Fibroblast of the aortic adventitia (primary cell): ENCODE measurements around the gene TMEM156. TPM values are rescaled to one million over a fixed set of nuclear protein-coding genes. Genes with fewer than 3 reads are reported as not detected.

Experiments used
- DNase-seq: peaks from one replicate; pipeline ENCODE4 v3.0.0-alpha.2; 2010; ENCODE audit warnings: low read depth
- H3K4me3 ChIP-seq: 2 replicates; pipeline ENCODE4 v1.5.1; 2011; ENCODE audit warnings: low read depth, mild to moderate bottlenecking, control low read depth, low read length, moderate library complexity
- total RNA-seq: library from RNA; depleted of rRNA; stranded (reverse); fragments of >200 nt; gene quantifications from 2 replicates; pipeline ENCODE4 v1.2.3, GENCODE V29; 2012; ENCODE audit warnings: low replicate concordance
- TF ChIP-seq, protein P1 (sequence below): IDR thresholded peaks from 2 replicates; pipeline ENCODE4 v1.5.1; 2011; ENCODE audit warnings: mild to moderate bottlenecking, low read length, control low read depth, inconsistent platforms; ENCODE audit not compliant: insufficient read depth

Gene TMEM156
- total RNA-seq, 1 donor, result 0.18 TPM

DNA sequence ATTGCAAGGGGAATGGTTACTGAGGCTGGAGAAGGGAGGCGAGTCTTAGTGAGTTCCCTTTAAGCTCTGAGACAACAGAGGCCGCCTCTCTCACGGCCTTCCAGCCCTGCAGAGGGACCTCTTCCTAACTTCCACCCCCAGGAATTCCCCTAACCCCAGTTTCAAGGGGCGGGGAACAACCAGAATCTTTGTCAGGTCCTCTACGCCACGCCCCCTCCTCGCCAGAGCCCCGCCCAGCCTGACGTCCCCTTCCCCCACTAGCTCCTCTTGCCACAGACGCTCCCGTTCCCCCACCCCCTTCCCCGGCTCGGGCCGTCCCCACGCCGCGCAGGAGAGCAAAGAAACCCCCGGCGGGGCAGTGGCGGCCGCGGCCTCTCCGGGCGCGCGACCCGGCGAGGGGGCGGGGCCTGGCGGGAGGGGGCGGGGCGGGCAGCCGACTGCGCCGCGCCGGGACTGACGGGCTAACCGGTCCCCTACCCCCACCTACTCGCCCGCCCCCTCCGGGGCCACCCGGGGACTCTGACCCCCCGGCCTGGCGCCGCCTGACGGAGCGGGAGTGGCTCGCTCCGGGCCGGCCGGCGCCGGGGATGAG, 12.3 kb upstream of the TMEM156 start:
- DNase-seq, result peak; percentile 91
- TF ChIP-seq, protein P1, sequence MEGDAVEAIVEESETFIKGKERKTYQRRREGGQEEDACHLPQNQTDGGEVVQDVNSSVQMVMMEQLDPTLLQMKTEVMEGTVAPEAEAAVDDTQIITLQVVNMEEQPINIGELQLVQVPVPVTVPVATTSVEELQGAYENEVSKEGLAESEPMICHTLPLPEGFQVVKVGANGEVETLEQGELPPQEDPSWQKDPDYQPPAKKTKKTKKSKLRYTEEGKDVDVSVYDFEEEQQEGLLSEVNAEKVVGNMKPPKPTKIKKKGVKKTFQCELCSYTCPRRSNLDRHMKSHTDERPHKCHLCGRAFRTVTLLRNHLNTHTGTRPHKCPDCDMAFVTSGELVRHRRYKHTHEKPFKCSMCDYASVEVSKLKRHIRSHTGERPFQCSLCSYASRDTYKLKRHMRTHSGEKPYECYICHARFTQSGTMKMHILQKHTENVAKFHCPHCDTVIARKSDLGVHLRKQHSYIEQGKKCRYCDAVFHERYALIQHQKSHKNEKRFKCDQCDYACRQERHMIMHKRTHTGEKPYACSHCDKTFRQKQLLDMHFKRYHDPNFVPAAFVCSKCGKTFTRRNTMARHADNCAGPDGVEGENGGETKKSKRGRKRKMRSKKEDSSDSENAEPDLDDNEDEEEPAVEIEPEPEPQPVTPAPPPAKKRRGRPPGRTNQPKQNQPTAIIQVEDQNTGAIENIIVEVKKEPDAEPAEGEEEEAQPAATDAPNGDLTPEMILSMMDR, result no peak
- peak overlapping the region; percentile 69 for H3K4me3 ChIP-seq

DNA sequence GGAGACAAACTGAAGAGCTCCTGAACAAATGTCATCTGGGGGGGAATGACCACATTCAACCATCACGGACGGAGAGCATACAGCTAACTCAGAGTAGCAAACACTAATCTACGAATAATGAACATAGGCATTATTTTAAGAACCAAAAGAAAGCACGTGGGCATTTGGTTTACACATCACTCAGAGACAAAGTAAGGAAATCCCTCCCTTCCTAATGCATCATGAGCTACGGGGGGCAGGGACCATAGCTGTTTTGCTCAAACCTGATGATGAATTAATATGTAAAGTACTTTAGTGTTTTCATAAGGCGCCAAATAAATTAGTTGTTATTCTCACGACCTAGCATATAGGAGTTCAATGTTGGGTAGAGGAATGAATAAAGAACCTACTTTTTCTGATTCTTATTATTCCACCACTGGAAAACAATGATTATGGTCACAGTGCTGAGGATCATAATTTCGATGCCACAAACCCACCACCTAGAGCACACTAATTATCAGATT, 11.7 kb upstream of the TMEM156 start:
- DNase-seq, result peak; percentile 40
- TF ChIP-seq, protein P1, result no peak
- peak overlapping the region; percentile 69 for H3K4me3 ChIP-seq

DNA sequence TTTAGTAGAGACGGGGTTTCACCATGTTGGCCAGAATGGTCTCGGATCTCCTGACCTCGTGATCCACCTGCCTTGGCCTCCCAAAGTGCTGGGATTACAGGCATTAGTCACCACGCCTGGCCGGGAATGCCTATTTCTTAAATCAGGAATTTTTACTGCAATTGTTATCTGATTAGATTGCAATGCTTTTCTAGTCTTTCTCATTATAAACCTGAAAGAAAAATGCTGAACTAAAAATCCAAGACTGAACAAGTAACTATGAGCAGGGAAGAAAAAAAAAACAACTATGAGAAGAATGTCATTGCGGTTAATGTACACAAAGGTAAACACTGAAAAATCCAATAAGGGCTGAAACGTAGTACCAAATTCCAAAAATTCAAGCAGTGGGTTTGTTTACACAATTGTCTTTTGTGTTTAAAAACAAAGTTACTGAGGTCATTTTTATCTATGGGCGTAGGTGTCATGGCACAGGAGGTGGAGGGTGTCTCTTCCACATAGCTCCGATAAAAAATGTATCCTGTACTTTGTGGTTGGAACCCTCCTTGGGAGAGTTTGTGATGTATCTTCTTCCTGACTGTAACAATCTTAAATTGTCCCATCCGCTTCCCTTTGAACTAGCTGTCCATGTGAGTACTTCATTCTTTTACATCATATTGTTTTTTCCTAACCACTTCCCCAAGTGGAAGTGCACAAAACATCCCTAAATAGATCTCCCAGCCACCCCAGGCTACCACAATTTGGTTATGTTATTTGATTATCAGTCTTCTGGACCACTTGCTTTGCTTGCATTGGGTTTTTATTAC, 11.1 kb upstream of the TMEM156 start:
- peak; percentile 59 for DNase-seq
- TF ChIP-seq, protein P1, result no peak
- H3K4me3 ChIP-seq, result no peak overlapping the region

DNA sequence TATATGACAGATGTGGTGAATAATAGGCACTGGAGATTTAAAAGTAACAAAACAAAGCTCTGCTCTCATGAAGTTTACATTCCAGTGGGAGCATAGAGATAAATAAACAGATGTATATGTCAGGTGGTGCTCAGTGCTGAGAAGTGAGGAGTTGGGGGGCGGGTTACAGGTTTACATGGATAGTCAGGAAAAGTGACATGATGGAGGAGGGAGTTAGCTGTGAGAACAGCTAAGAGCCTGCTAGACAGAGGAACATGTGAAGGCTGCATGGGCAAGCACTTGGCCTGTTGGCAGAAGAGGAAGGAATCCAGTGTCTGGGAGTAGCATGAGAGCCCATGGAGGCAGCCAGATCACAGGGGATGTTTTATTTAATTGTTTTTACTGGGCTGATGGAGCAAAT, 10.2 kb upstream of the TMEM156 start:
- H3K4me3 ChIP-seq, result no peak overlapping the region
- TF ChIP-seq, protein P1, result no peak
- DNase-seq, result no peak

DNA sequence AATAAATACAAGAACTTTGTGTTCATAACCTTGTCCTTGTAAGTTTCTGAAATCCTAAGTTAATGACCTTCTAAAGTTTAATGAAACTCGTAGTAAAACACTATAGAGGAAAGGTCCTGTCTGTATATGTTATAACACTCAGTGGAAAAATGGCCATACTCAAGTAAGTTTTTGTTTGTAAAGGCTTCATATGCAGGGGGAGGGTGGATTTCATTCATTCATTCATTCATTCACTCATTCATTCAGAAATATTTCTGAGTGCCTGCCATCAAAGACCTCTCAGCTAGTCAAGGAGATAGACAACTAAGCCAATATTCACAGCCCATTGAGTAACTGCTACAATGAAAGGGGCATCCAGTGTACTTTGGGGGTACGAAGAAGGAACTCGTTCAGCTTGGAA, 6.9 kb upstream of the TMEM156 start:
- no peak for DNase-seq
- H3K4me3 ChIP-seq, result no peak overlapping the region
- TF ChIP-seq, protein P1, result no peak

DNA sequence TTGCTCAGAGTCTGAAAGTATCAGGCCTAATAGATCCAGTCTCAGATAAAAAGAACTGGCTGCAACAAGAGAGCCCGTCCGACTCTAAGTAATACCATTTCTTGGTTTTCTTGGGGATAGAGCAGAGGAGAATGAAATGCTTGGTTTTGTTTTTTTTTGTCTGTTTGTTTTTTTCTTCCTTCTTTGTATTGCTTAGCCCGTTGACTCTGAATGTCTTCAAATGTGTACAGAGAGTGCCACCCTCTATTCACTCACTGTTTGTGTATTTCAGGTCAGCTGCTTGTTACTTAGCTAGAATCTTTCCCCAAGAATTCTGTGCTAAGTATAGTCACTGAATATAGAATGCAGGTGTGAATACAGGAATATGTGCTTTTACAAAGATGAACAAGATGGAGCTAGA, 5.7 kb upstream of the TMEM156 start:
- DNase-seq, result no peak
- H3K4me3 ChIP-seq, result no peak overlapping the region
- TF ChIP-seq, protein P1, result no peak

DNA sequence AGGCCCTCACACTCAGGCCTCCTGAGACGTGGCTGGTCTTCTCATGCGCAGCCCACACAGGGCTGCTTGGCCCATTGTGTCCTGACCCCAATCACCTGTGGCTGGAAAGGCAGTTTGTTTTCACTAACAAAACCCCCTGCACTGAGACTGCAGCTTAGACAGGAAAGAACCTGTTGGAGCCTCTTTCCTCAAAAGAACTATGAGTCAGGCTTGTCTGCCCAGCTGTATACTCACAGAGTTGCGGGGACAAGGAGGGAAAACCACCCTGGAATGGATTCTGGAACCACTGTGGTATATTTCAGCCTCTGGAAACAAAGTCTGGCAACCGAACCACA, 5.2 kb upstream of the TMEM156 start:
- no peak for DNase-seq
- no peak overlapping the region for H3K4me3 ChIP-seq
- TF ChIP-seq, protein P1, result no peak
